ENCODE measurements around the gene ECHS1.
"Not testable (repeated sequence)": the region's sequence is repeated elsewhere in the genome, so short reads cannot be mapped to it uniquely, and the experiment has no call there.

ECHS1 gene

DNA sequence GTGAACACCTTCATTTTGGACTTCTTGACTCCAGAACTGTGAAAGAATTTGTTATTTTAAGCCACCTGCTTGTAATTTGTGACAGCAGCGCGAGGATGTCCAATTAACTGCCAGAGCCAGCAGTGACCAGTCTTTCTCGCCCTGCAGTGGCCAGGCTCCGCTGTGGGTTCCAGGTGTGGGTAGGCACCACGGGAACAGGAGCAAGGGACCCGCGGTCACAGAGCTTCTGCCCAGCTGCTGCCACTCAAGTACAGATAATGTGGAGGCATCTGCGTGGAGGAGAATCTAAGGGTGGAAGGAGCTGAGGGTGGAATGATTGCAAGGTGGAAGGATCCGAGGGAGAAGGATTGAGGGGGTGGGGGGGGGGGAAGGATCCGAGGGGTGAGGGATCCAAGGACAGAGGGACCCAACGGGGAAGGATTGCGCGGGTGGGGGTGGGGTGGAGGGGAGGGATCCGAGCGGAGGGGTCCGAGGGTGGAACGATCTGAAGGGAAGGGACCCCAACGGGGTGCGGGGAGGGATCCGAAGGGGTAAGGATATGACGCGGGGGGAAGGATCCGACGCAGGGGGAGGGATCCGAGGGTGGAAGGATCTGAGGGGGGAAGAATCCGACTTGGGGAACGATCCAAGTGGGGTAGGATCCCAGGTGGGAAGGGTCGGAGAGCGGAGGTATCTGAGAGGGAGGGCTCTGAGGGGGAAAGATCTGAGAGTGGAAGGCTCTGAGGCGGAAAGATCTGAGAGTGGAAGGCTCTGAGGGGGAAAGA, 40.0 kb downstream of the ECHS1 start:
- Histone ChIP-seq H3K4me3 (ENCODE audit: low read length) (no peak overlapping the region), H2AFZ (ENCODE audit: low read depth, low read length) (no peak overlapping the region), H3K36me3 (ENCODE audit: insufficient read depth, low read length) (no peaks in the 10 kb centered on the region), H3K4me1 (ENCODE audit: insufficient read depth, low read length) (peaks cover 19% of the 10 kb centered on the region), H3K27me3 (ENCODE audit: insufficient read depth, low read length) (peaks cover 46% of the 10 kb centered on the region), H3K9me3 (ENCODE audit: low read length) (peaks cover 9% of the 10 kb centered on the region)

DNA sequence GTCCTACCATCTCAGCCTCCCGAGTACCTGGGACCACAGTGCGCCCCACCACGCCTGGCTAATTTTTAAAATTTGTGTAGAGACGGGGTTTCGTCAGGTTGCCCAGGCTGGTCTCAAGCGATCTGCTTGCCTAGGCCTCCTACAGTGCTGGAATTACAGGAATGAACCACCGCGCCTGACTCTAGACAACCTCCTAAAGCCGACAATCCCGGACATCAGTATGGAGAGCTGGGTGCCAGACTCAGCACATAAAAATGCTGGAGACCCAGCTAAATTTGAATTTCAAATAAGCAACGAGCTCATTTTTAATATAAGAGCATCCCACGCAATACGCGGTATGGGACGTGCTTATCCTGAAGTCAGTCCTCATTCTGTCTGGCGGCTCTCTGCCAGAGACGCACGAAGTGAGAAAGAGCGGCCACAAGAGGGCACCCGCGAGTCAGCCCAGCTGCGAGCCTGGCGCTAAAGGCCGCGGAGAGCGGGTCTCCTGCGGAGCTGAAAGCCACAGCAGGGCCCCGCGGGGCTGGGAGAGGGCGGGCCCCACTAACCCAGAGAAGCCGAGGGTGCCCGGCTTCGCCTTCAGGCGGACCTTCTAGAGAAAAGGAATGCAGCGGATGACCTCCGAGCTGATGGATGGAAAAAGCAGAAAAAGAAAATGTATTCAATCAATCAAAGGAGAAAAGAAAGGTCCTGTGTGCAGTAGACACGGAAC, 43.5 kb downstream of the ECHS1 start:
- Histone ChIP-seq H3K4me1 (ENCODE audit: insufficient read depth, low read length) (peaks cover 16% of the 10 kb centered on the region), H3K4me3 (ENCODE audit: low read length) (no peak overlapping the region), H2AFZ (ENCODE audit: low read depth, low read length) (no peak overlapping the region), H3K27me3 (ENCODE audit: insufficient read depth, low read length) (peaks cover 44% of the 10 kb centered on the region), H3K36me3 (ENCODE audit: insufficient read depth, low read length) (no peaks in the 10 kb centered on the region), H3K9me3 (ENCODE audit: low read length) (peaks cover 9% of the 10 kb centered on the region)

DNA sequence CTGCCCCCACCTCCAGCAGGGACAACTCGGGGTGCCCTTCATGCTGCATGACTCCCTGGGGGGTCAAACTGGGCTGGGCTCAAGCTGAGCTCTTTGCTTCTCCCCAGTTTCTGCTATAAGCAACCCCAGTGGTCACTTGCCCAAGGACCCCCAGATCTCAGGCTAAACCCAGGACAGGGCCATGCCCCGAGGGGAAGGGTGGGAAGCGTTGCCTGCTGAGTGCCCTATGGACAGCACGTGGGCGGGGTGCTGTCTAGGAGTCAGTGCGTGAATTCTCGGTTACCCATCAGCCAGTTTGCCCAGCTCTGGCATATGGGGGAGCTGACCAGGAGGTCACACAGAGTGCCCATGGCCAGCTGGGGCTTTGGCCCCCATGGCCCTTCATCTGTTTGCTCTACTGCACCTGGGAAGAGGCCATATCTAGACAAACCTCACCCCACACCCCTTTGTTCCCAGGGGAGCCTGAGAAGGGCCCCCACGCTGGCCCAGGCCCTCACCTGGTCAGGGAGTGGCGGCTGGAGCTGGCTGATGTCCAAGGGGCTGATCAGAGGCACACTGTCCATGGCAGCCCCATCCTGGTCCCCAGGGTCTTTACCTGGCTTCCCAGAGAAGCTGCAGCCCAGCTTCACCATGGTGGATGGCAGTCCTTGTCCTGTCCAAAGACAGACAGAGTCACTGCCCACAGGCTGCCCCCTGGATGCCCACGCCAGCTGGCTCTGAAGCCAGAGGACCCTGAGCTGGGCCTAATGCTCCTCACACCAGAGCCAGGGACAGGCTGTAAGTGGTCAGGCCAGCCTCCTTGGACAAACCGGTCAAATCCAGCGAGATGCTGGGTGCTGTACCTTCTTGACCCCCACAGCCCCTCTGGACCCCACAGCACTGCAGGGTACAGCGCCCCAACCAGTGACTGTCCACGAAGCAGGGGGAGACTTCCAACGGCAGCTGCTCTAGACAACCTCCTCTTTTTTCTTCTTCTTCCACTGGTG, 44.5 kb downstream of the ECHS1 start:
- H3K4me3 ChIP-seq (ENCODE audit: low read length), result no peak overlapping the region
- H3K9me3 ChIP-seq (ENCODE audit: low read length), result peaks cover 9% of the 10 kb centered on the region
- H3K27me3 ChIP-seq (ENCODE audit: insufficient read depth, low read length), result peaks cover 40% of the 10 kb centered on the region
- H2AFZ ChIP-seq (ENCODE audit: low read depth, low read length), result no peak overlapping the region
- H3K36me3 ChIP-seq (ENCODE audit: insufficient read depth, low read length), result no peaks in the 10 kb centered on the region
- peaks cover 19% of the 10 kb centered on the region for H3K4me1 ChIP-seq (ENCODE audit: insufficient read depth, low read length)

DNA sequence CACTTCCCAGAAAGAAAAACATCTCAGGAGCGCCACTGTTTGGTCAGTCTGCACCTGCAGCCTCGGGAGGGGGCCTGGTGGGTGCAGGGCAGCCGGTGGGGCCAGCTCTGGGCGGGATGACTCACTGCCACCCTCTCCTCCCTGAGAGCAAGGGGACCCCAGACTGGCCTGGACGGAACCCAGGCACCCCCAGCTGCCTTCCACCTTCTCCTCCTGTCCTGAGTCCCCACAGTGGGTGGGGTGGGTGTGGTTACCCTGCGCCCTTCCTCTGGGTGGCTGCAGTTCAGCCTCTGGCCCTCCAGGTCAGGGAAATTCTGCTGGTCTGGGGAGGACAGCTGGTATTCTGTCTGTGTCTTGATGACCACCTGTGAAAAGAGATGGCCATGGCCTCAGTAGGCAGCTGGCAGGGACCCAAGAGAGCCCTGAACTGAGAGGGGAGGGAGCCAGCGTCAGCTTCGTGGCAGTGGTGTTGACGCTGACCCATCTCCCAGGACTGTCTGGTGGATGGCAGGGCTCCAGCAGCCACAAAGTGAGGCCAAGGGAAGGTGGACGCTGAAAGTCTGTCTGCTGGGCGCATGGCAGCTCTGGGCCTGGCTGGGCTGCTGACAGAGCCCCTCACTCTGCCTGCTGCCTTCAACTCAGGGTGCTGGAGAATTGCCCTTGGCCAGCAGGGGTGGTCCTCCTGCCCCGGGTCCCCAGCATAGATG, 45.4 kb downstream of the ECHS1 start:
- Histone ChIP-seq H3K27me3 (ENCODE audit: insufficient read depth, low read length) (peaks cover 40% of the 10 kb centered on the region), H3K4me1 (ENCODE audit: insufficient read depth, low read length) (peaks cover 19% of the 10 kb centered on the region), H2AFZ (ENCODE audit: low read depth, low read length) (no peak overlapping the region), H3K36me3 (ENCODE audit: insufficient read depth, low read length) (no peaks in the 10 kb centered on the region), H3K4me3 (ENCODE audit: low read length) (no peak overlapping the region), H3K9me3 (ENCODE audit: low read length) (peaks cover 7% of the 10 kb centered on the region)

DNA sequence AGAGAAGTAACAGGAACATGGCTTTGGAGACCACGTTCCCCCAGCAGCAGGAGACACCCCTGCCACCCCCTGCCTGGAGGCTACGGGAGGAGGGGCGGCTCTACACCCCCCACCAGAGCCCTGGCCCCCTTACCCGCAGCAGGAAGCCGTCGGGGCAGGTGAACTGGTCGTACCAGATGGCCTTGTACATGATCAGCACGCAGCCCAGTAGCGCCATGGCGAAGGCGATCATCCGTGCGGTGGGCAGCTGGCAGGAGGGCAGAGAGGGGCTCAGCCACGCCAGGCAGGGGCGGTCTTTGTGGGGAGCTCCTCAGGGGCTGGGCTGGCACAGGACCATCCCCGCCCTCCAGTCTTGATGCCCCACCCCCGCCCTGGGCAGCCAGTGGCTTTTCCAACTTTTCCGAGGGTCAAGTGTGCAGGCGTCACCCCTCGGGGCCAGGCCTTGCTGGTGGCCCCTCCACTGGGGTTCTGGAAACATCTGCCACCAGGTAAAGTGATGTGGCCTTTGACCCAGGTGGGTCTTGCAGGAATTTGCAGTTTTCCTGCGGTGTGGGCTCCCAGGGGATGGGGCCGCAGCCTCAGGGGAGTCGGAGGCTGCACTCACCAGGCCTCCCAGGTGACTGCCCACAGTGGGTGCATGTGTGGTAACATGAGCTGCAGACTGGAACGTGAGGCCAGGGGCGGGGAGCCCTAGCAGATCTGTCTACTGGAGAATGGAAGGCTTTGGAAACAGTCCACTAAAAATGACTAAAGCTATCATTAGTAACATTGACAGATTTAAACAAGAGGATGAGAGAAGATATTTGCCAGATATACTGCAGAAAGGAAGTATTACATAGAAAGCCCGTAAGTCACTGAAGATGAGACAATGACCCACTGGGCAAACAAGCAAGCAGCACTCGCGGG, 46.2 kb downstream of the ECHS1 start:
- Histone ChIP-seq H3K4me3 (ENCODE audit: low read length) (no peak overlapping the region), H3K9me3 (ENCODE audit: low read length) (peaks cover under 1% of the 10 kb centered on the region), H3K4me1 (ENCODE audit: insufficient read depth, low read length) (peaks cover 19% of the 10 kb centered on the region), H3K27me3 (ENCODE audit: insufficient read depth, low read length) (peaks cover 40% of the 10 kb centered on the region), H3K36me3 (ENCODE audit: insufficient read depth, low read length) (no peaks in the 10 kb centered on the region), H2AFZ (ENCODE audit: low read depth, low read length) (no peak overlapping the region)

DNA sequence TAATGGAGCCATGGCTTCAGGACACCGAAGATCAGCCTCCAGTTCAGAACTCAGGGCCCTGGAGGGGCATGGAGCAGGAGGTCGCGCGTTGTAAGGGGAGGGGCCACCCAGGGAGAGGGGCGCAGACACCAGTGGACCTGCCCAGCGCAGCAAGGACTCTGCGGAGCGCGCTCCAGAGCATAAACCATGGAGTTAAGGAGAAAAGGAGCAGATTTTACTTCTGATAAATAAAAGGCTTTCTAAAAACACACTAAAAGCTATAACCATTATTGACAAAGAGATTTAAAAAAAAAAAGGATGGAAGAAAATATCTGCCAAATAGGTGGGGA, 47.0 kb downstream of the ECHS1 start:
- Histone ChIP-seq H3K36me3 (ENCODE audit: insufficient read depth, low read length) (no peaks in the 10 kb centered on the region), H2AFZ (ENCODE audit: low read depth, low read length) (peak overlapping the region; percentile 76), H3K4me3 (ENCODE audit: low read length) (peak overlapping the region; percentile 50), H3K4me1 (ENCODE audit: insufficient read depth, low read length) (peaks cover 19% of the 10 kb centered on the region), H3K9me3 (ENCODE audit: low read length) (no peaks in the 10 kb centered on the region), H3K27me3 (ENCODE audit: insufficient read depth, low read length) (peaks cover 40% of the 10 kb centered on the region)

DNA sequence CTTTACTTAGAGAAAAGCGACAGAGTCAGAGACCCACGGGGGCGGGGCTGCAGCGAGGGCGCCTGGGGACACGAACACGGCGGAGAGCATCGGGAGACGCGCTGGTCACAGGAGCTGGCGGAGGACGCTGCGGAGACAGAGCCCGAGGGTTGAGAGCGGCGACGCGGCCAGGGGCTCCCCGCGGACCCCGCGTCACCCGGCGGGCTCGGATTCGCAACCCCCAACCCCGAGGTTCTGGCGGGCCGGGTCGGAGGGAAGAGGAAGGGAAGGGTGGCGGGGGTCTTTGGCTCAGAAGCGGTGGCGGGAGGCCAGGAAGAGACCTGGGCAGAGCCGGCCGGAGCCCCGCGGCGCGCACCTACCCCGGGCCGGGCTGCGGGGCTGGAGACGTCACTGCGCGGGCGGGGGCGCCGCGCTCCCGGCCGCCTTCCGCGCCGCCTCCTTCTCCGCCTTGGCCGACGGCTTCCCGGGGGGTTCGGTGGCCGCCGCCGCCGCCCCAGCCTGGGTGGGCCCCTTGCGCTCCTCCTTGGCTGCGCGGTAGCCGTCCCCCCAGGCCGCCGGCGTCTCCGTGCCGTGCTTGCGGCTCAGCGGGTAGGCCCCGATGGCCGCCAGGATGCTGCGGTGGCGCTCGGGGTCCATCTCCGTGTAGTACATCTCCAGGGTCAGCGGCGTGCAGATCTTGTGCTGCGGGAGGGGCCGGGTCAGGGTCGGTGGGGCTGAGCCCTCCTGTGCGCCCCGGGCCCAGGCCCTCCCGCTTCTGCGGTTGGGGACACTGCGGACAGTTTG, 47.5 kb downstream of the ECHS1 start:
- peaks cover 19% of the 10 kb centered on the region for H3K4me1 ChIP-seq (ENCODE audit: insufficient read depth, low read length)
- peaks cover 36% of the 10 kb centered on the region for H3K27me3 ChIP-seq (ENCODE audit: insufficient read depth, low read length)
- H3K9me3 ChIP-seq (ENCODE audit: low read length), result no peaks in the 10 kb centered on the region
- peak overlapping the region; percentile 50 for H3K4me3 ChIP-seq (ENCODE audit: low read length)
- peak overlapping the region; percentile 76 for H2AFZ ChIP-seq (ENCODE audit: low read depth, low read length)
- H3K36me3 ChIP-seq (ENCODE audit: insufficient read depth, low read length), result no peaks in the 10 kb centered on the region

DNA sequence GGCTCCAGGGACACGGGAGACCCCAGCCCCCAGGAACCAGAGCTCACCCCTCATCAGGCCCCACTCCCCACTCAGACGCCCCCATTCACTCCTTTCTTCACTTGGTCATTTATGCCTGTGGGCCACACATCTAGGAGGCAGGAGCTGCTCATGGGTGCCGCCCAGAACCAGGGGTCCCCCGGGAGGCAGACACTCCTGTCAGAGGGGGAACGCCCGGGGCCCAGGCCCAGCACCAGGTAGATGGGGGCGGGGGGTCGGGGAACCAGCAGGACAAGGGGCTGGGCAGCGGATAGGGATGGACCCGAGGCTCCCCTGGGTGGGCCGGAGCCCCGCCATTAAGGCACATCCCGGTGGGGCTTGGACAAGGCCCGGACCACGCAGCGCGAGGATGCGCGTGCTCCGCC, 48.3 kb downstream of the ECHS1 start:
- Histone ChIP-seq H3K36me3 (ENCODE audit: insufficient read depth, low read length) (no peaks in the 10 kb centered on the region), H3K9me3 (ENCODE audit: low read length) (no peaks in the 10 kb centered on the region), H3K4me3 (ENCODE audit: low read length) (peak overlapping the region; percentile 50), H3K4me1 (ENCODE audit: insufficient read depth, low read length) (peaks cover 19% of the 10 kb centered on the region), H3K27me3 (ENCODE audit: insufficient read depth, low read length) (peaks cover 36% of the 10 kb centered on the region), H2AFZ (ENCODE audit: low read depth, low read length) (peak overlapping the region; percentile 76)

DNA sequence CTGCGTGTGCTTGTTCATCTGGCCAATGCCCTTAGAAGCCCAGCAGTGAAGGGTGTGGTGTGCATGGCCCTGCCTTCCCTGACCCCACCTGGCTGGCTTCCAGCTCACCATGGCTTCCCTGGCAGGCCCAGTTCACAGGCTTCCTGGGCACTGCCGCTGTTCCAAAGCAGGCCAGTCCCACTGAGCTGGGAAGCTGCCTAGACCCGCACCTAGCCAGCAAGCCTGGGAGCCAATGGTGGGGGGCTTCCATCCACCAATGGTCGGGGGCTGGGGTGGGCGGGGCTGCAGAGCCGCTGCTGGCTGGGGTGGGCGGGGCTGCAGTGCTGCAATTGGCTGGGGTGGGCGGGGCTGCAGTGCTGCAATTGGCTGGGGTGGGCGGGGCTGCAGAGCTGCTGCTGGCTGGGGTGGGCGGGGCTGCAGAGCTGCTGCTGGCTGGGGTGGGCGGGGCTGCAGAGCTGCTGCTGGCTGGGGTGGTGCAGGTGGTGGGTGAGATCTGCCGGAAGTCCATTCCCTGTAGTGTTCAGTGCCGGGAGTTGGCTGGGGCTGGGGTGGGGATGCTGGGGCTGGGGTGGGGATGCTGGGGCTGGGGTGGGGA, 48.9 kb downstream of the ECHS1 start:
- peaks cover 36% of the 10 kb centered on the region for H3K27me3 ChIP-seq (ENCODE audit: insufficient read depth, low read length)
- peaks cover 15% of the 10 kb centered on the region for H3K4me1 ChIP-seq (ENCODE audit: insufficient read depth, low read length)
- no peaks in the 10 kb centered on the region for H3K9me3 ChIP-seq (ENCODE audit: low read length)
- H3K4me3 ChIP-seq (ENCODE audit: low read length), result peak overlapping the region; percentile 2
- H3K36me3 ChIP-seq (ENCODE audit: insufficient read depth, low read length), result no peaks in the 10 kb centered on the region
- no peak overlapping the region for H2AFZ ChIP-seq (ENCODE audit: low read depth, low read length)

DNA sequence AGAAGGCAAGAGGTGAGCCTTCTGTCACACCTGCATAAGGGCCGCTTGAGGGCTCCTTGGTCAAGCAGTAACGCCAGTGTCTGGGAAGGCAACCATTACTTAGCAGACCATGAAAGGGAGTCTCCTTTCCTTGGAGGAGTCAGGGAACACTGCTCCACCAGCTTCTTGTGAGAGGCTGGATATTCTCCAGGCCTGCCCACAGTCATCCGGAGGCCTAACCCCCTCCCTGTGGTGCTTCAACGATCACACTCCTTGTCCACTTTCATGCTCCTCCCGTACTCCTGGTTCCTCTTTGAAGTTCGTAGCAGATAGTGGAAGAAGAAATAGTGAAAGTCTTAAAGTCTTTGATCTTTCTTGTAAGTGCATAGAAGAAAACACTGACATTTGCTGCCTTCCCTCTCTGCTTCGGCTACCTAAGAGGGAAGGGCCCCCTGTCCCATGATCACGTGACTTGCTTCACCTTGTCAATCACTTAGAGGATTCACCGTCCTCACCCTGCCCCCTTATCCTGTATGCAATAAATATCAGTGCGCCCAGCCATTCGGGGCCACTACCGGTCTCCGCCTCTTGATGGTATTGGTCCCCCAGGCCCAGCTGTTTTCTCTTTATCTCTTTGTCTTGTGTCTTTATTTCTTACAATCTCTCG, 51.0 kb downstream of the ECHS1 start:
- H3K9me3 ChIP-seq (ENCODE audit: low read length); H3K4me3 ChIP-seq (ENCODE audit: low read length); H2AFZ ChIP-seq (ENCODE audit: low read depth, low read length); H3K36me3 ChIP-seq (ENCODE audit: insufficient read depth, low read length): not testable (repeated sequence)
- Histone ChIP-seq H3K27me3 (ENCODE audit: insufficient read depth, low read length) (peaks cover 16% of the 10 kb centered on the region), H3K4me1 (ENCODE audit: insufficient read depth, low read length) (peaks cover 15% of the 10 kb centered on the region)
